Stomach (tissue), 9 donors: Measurements from ENCODE around the gene RPS2. TPM values are rescaled to one million over a fixed set of nuclear protein-coding genes. Genes with fewer than 3 reads are reported as not detected.
A peak's percentile ranks its signal among the peaks of the same experiment; 100 is the strongest.

Experiments
- DNase-seq, 2 donors: peaks; one replicate each; pipeline versions ENCODE4 v3.0.0 to v3.0.0-alpha.2; 2013 to 2019
- H3K27ac ChIP-seq, 5 donors: fragments of 200-600 bp in 4 of 5; sonication (generic) in 4 of 5; one replicate each; pipeline ENCODE4 v1.5.1; 2013 to 2019; ENCODE audit warnings: mild to moderate bottlenecking in 1 of 5, moderate library complexity in 1 of 5
- H3K27me3 ChIP-seq, 3 donors: fragments of 200-600 bp; sonication (generic); one replicate each; pipeline ENCODE4 v1.5.1; 2017 to 2019; ENCODE audit warnings: mixed run types in 1 of 3
- H3K36me3 ChIP-seq, 4 donors: fragments of 200-600 bp; sonication (generic); 1 replicate in 3 of 4; 2 replicates in 1 of 4; pipeline ENCODE4 v1.5.1; 2016 to 2019
- H3K4me1 ChIP-seq, 4 donors: fragments of 200-600 bp; sonication (generic); one replicate each; pipeline ENCODE4 v1.5.1; 2016 to 2019
- H3K4me3 ChIP-seq, 4 donors: fragments of 200-600 bp; sonication (generic) in 3 of 4; one replicate each; pipeline ENCODE4 v1.5.1; 2016 to 2019; ENCODE audit warnings: mild to moderate bottlenecking in 1 of 4
- H3K9me3 ChIP-seq, 4 donors: fragments of 200-600 bp; sonication (generic); one replicate each; pipeline ENCODE4 v1.5.1; 2016 to 2019
- EP300 ChIP-seq: sonication (generic); formaldehyde crosslinking; IDR thresholded peaks from one replicate; pipeline ENCODE4 v1.6.1; 2017; ENCODE audit warnings: antibody characterized with exemption
- POLR2A ChIP-seq, 4 donors: fragments of 450-650 bp; IDR thresholded peaks; one replicate each; pipeline ENCODE4 v1.6.1; 2016; ENCODE audit warnings: antibody characterized with exemption in 4 of 4, control low read depth in 2 of 4, mild to moderate bottlenecking in 1 of 4, moderate library complexity in 1 of 4
- POLR2AphosphoS5 ChIP-seq, 3 donors: sonication (generic); formaldehyde crosslinking; IDR thresholded peaks; one replicate each; pipeline ENCODE4 v1.6.1; 2016; ENCODE audit warnings: antibody characterized with exemption in 3 of 3
- WGBS, 5 donors: extraction: QIAGEN DNeasy Blood & Tissue Kit in 3 of 5; methylation state at CpG; one replicate each; pipeline versions ENCODE4 v1.1.5 to v1.1.7; 2013 to 2018; 5-methylcytosine and 5-hydroxymethylcytosine counted together
- intact Hi-C: fragments of 100-400 bp; cut with DNase I; formaldehyde crosslinking; loops from one replicate; pipeline ENCODE4 v1.15.1; 2023; ENCODE audit warnings: low total_unique reads
- polyA plus RNA-seq, 3 donors: library from polyadenylated mRNA; stranded (reverse); fragments of 200-250 nt; gene quantifications; one replicate each; pipeline ENCODE4 v1.2.3, GENCODE V29; 2013
- total RNA-seq, 5 donors: library from RNA; depleted of rRNA; stranded (reverse); fragments of >200 nt; gene quantifications; one replicate each; pipeline versions ENCODE4 v1.1.0 to v1.2.3, GENCODE V29; 2014 to 2016
- TF ChIP-seq, protein P1 (sequence below), 7 experiments: fragments of 450-650 bp in 4 of 7; fragments of 200-600 bp in 3 of 7; sonication (generic) in 3 of 7; IDR thresholded peaks; one replicate each; pipeline ENCODE4 v1.5.1; 2016 to 2019; ENCODE audit warnings: antibody characterized with exemption in 7 of 7, control low read depth in 2 of 7, mild to moderate bottlenecking in 1 of 7
- donor health status: healthy with polysubstance abuse.
- donor health status: Bipolar disorder and iron deficiency.
- donor health status: healthy.

RPS2 gene
- total and polyA plus RNA-seq, 8 donors = 997 to 4,842 (median 2,511) TPM

DNA sequence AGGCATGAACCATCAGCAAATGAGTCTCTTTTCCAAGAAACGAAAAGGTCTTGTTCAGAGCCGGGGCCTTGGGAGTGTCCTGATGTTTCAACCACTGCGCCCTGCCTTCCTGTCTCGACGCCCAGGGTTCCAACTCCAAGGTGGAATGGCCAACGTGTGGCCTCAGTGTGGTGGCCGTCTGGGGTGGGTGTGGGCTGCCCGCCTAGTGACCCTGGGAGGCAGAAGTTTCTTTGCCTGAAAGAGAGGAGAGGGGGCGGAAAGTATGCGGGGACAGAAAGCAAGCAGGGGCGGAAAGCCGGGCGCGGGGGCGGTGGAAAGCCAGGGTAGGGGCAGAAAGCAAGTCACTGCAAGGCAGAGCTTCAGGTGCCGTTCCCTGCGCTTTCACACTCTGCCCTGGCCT is 25.7 kb downstream of the RPS2 start:
- WGBS, 5 donors = 89 to 94% (median 92%) methylated on average over 16 to 17 of the region's 17 CpGs

DNA sequence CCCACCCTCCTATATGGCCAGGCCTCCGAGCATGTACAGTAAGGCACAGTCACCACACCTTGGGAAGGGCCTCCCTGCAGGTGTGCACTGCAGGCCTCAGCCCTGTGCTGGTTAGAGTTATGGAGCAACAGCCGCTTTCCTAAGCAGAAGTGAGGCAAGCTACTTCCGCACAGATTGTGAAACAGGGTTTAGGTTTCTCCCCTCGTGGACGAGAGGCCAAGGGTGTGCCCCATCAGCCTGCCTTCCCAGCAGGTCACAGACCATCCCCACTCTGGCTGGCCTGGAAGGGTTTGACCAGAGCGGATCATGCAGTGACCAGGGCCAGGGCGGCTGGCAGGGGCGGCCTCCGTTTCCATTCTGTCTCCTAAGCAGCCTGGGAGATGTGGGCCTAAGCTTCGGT is 26.3 kb downstream of the RPS2 start:
- 89 to 99% (median 91%) methylated on average over 8 to 10 of the region's 10 CpGs for WGBS, 5 donors
- Histone ChIP-seq H3K4me3 (peak overlapping the region in 1 of 4 donors; percentile 5), H3K27me3 (no peaks in the 10 kb centered on the region), H3K27ac (peak overlapping the region in 2 of 5 donors; percentile 32 to 56), H3K9me3 (no peaks in the 10 kb centered on the region), H3K4me1 (peaks cover 19 to 47% (median 23%) of the 10 kb centered on the region in 4 donors), H3K36me3 (peaks cover 30 to 47% (median 46%) of the 10 kb centered on the region in 4 donors)
- intact Hi-C loops = no loop called here
- TF ChIP-seq POLR2AphosphoS5 (IDR thresholded peaks at IDR 0.05) = no peak
- no peak for TF ChIP-seq POLR2A (IDR thresholded peaks at IDR 0.05)
- no peak for DNase-seq

More for the DNA sequence above, 25.7 kb downstream of the RPS2 start:
- Histone ChIP-seq H3K9me3 (no peaks in the 10 kb centered on the region), H3K4me3 (peak overlapping the region in 2 of 4 donors; percentile 5 to 22), H3K27me3 (no peaks in the 10 kb centered on the region), H3K27ac (peak overlapping the region in 2 of 5 donors; percentile 32 to 56), H3K4me1 (peaks cover 19 to 53% (median 28%) of the 10 kb centered on the region in 4 donors), H3K36me3 (peaks cover 30 to 47% (median 46%) of the 10 kb centered on the region in 4 donors)
- TF ChIP-seq, protein P1, sequence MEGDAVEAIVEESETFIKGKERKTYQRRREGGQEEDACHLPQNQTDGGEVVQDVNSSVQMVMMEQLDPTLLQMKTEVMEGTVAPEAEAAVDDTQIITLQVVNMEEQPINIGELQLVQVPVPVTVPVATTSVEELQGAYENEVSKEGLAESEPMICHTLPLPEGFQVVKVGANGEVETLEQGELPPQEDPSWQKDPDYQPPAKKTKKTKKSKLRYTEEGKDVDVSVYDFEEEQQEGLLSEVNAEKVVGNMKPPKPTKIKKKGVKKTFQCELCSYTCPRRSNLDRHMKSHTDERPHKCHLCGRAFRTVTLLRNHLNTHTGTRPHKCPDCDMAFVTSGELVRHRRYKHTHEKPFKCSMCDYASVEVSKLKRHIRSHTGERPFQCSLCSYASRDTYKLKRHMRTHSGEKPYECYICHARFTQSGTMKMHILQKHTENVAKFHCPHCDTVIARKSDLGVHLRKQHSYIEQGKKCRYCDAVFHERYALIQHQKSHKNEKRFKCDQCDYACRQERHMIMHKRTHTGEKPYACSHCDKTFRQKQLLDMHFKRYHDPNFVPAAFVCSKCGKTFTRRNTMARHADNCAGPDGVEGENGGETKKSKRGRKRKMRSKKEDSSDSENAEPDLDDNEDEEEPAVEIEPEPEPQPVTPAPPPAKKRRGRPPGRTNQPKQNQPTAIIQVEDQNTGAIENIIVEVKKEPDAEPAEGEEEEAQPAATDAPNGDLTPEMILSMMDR (IDR thresholded peaks at IDR 0.05) = no peak
- TF ChIP-seq POLR2A (IDR thresholded peaks at IDR 0.05) (no peak), POLR2AphosphoS5 (IDR thresholded peaks at IDR 0.05) (no peak), EP300 (no peak)
- intact Hi-C loops = no loop called here
- no peak for DNase-seq

DNA sequence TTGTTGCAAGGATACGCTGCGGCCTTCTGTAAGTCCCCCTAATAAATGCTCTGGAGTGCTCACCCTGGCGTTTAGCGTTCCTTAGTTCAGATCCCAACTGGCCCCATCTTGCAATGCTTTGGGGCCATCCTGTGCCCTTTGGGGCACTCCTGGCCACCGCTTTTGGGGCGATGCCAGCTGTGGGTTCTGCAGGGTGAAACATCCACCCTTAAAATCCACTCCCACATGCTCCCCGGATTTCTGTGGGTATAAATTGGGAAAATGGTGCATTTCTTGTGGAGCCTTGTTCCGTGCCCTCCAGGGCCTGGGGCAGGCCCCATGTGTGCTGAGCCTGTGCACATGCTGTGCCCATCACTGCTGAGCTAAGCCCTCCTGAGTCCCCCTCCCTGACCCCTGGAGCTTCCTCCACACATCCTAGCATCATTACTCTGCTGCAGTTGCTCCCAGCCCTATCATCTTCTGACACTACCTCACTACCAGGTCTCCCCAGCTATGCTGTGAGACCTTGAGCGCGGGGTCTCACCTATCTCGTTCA is 27.6 kb downstream of the RPS2 start:
- DNase-seq = no peak
- H3K4me1 ChIP-seq = peaks cover 12 to 43% (median 16%) of the 10 kb centered on the region in 4 donors
- no peaks in the 10 kb centered on the region for H3K9me3 ChIP-seq
- H3K36me3 ChIP-seq = peaks cover 30 to 47% (median 46%) of the 10 kb centered on the region in 4 donors
- no peak overlapping the region for H3K4me3 ChIP-seq
- WGBS, 5 donors = 88 to 93% (median 91%) methylated on average over 11 of the region's 11 CpGs
- peaks cover 0 to 3% (median 0%) of the 10 kb centered on the region in 3 donors for H3K27me3 ChIP-seq
- TF ChIP-seq POLR2AphosphoS5 (IDR thresholded peaks at IDR 0.05) (no peak), EP300 (no peak)
- intact Hi-C loops = no loop called here
- no peak overlapping the region for H3K27ac ChIP-seq

DNA sequence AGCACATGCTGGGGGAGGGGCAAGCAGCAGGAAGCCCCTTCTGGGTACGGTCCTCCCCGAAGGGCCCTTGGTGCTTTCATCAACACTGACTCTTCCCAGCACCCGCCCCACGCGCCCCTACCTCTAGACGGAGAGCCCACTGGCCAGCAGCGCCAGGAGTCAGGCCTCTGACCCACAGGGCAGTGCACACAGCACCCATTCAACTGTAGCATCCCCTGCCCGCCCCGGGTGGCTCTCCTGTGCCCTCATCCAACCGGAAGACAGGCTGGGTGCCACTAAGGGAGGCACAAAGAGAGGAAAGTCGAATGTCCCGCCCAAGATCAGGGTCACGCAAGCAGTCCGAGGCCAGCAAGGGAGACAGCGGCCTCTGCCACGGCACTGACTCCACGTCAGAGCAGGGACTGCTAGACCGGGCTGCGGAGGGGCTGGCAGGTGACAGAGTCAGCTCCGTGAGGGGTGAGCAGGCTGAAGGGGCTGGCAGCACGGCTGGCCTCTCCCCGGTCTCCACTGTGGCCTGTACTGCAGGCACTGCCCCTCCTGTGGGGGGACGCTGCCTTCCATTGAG is 31.4 kb downstream of the RPS2 start:
- H3K9me3 ChIP-seq = no peaks in the 10 kb centered on the region
- intact Hi-C loops = loop anchor here (5.0 kb wide), 1 partner anchor 71 kb away; no protein-coding TSS in a partner anchor
- H3K27me3 ChIP-seq = peaks cover 0 to 5% (median 0%) of the 10 kb centered on the region in 3 donors
- no peak for DNase-seq
- H3K27ac ChIP-seq = no peak overlapping the region
- 67 to 68% (median 67%) methylated on average over 3 to 23 of the region's 23 CpGs for WGBS, 5 donors
- peaks cover 4 to 16% (median 15%) of the 10 kb centered on the region in 4 donors for H3K36me3 ChIP-seq
- H3K4me1 ChIP-seq = peaks cover 0 to 33% (median 14%) of the 10 kb centered on the region in 4 donors
- no peak overlapping the region for H3K4me3 ChIP-seq
- TF ChIP-seq POLR2AphosphoS5 (IDR thresholded peaks at IDR 0.05) (no peak), EP300 (no peak), POLR2A (IDR thresholded peaks at IDR 0.05) (no peak)
- TF ChIP-seq, protein P1 (IDR thresholded peaks at IDR 0.05) = no peak

DNA sequence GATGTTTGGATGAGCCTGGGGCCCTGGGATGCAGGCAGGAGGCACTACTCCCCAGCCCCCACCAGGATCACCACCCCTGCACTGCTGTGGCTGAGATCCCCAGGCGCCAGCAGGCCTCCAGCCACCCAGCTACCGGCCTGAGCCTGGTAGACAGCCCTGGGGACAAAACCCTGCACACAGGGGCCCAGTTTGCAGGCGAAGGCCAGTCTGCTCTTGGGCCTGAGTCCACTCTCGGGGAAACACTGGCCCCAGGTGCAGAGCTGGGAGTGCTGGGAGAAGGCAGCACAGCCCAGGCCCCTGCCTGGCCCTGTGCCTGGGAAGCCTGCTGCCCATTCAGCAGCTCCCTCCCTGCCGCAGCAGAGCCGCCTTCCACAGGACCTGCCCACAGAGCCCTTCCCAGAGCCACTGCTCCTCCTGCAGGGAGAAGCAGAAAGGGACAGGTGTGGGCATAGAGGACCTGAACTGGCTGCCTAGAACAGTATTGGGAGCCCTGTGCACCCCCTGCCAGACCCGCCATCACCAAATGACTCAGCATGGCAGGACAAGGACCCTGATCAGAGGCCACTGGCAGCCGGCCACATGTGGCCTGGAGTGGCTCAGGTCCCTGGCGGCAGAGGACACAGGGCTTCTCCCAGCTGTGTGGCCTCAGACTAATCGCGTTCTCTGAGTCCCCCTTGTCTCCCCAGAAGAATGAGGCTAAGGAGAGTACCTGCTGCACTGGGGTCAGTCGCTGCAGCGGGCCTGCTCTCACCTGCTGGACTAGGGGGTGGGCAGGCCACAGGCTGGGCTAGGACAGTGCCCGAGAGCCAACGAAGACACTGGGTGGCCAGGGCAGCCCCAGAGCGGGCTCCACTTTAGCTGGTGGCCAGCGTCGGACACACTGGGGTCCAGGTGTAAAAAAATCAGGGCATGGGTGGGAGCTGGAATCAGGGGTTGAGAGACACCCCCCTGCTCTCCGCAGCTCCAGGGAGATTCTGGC is 32.3 kb downstream of the RPS2 start:
- Histone ChIP-seq H3K4me3 (no peak overlapping the region), H3K36me3 (peaks cover 0 to 7% (median 7%) of the 10 kb centered on the region in 4 donors), H3K27me3 (peaks cover 0 to 5% (median 0%) of the 10 kb centered on the region in 3 donors), H3K4me1 (peaks cover 0 to 33% (median 14%) of the 10 kb centered on the region in 4 donors), H3K27ac (no peak overlapping the region), H3K9me3 (no peaks in the 10 kb centered on the region)
- 47 to 69% (median 59%) methylated on average over 16 to 19 of the region's 19 CpGs for WGBS, 5 donors
- TF ChIP-seq, protein P1 (IDR thresholded peaks at IDR 0.05) = peak in 3 of 7 experiments; percentile 14 to 30 (median 29)
- TF ChIP-seq POLR2AphosphoS5 (IDR thresholded peaks at IDR 0.05) = peak in 1 of 3 donors; percentile 13
- TF ChIP-seq EP300 = no peak
- no peak for TF ChIP-seq POLR2A (IDR thresholded peaks at IDR 0.05)
- intact Hi-C loops = loop anchor here (5.0 kb wide), 1 partner anchor 70 kb away; no protein-coding TSS in a partner anchor
- DNase-seq = peak; percentile 60 to 69
